Suprapubic skin (tissue), 4 donors: ENCODE results near the gene GMEB2.

Experiments
- CTCF ChIP-seq, 2 donors: fragments of 200-600 bp in 1 of 2; fragments of 450-650 bp in 1 of 2; sonication (generic) in 1 of 2; IDR thresholded peaks; one replicate each; pipeline ENCODE4 v1.5.1; 2016 to 2019; ENCODE audit warnings: antibody characterized with exemption in 2 of 2, mild to moderate bottlenecking in 1 of 2, moderate library complexity in 1 of 2
- EP300 ChIP-seq: sonication (generic); formaldehyde crosslinking; IDR thresholded peaks from one replicate; pipeline ENCODE4 v1.6.1; 2017; ENCODE audit warnings: antibody characterized with exemption
- POLR2A ChIP-seq, 2 donors: fragments of 450-650 bp; IDR thresholded peaks; one replicate each; pipeline ENCODE4 v1.6.1; 2017; ENCODE audit warnings: antibody characterized with exemption in 2 of 2, mild to moderate bottlenecking in 2 of 2, moderate library complexity in 2 of 2
- POLR2AphosphoS5 ChIP-seq, 3 donors: sonication (generic); formaldehyde crosslinking; IDR thresholded peaks; one replicate each; pipeline ENCODE4 v1.6.1; 2017; ENCODE audit warnings: antibody characterized with exemption in 3 of 3

DNA sequence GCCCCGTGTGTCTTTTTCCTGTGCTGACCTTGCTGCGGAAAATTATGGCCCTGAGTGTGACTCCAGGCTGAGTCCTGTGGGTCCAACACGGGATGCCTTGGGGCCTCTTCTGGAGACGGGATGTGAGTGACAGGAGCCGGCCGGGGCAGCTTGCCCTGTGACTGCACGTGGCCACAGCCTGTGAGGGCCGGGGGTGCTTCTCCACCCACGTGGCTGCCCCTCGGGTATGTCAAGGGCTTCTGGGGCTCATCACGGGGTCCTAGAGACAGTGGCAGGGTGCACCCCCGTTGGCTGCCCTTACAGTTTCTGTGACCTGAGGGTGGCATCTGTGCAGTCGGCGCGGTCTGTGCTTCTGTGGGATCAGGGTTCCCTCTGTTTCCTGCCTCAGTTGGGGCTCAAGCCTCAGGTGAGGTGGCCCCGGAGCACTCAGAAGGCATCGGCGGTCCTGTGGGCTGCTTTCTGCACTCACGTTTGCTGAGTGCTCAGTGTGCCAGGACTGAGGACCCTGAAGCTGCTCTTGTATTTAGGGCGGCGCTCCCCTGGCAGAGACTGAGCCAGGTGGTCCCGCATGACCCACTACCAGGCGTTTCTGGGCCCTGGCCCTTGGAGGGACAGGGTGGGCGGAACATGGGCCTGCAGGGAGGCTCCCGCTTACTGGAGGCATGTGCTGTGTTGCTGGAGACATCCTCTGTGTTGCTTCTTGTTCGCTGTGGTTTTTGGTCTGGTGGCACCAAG is 36.6 kb upstream of the GMEB2 start:
- TF ChIP-seq EP300 (no peak), CTCF (IDR thresholded peaks at IDR 0.05) (no peak), POLR2AphosphoS5 (IDR thresholded peaks at IDR 0.05) (no peak), POLR2A (IDR thresholded peaks at IDR 0.05) (no peak)
